ENCODE data around the gene MGLL.

DNA sequence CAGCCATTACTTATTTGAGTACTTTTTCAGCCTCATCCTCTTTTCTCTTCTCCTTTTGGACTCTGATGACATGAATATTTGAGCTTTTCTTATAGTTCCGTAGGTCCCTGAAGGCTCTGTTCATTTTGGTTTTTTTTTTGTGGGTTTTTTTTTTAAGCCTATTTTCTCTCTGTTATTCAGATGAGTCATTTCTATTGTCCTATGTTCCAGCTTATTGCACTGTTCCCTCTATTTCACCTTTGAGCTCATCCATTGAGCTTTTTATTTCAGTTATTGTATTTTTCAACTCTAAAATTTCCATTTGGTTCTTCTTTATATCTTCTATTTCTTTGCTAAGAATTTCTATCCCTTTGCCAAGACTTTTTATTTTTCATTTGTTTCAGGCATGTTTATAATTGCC lies 7.2 kb upstream of the MGLL start:
- TF ChIP-seq, protein P1, sequence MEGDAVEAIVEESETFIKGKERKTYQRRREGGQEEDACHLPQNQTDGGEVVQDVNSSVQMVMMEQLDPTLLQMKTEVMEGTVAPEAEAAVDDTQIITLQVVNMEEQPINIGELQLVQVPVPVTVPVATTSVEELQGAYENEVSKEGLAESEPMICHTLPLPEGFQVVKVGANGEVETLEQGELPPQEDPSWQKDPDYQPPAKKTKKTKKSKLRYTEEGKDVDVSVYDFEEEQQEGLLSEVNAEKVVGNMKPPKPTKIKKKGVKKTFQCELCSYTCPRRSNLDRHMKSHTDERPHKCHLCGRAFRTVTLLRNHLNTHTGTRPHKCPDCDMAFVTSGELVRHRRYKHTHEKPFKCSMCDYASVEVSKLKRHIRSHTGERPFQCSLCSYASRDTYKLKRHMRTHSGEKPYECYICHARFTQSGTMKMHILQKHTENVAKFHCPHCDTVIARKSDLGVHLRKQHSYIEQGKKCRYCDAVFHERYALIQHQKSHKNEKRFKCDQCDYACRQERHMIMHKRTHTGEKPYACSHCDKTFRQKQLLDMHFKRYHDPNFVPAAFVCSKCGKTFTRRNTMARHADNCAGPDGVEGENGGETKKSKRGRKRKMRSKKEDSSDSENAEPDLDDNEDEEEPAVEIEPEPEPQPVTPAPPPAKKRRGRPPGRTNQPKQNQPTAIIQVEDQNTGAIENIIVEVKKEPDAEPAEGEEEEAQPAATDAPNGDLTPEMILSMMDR (IDR thresholded peaks at IDR 0.05) = no peak
- no peak for TF ChIP-seq POLR2A (IDR thresholded peaks at IDR 0.05)
- no peak for TF ChIP-seq EP300 (IDR thresholded peaks at IDR 0.05)
